C4-2B (cell line): ENCODE results near the gene TTLL1.

Experiments
- H3K27ac ChIP-seq: fragments of 450-650 bp; 2 replicates; pipeline ENCODE4 v1.5.1; 2017
- ZFX ChIP-seq: fragments of 450-650 bp; IDR thresholded peaks from 2 replicates; pipeline ENCODE4 v1.6.1; 2017
- TF ChIP-seq, protein P1 (sequence below): fragments of 450-650 bp; conservative IDR thresholded peaks from 2 replicates; pipeline ENCODE4 v1.5.1; 2017; ENCODE audit warnings: mild to moderate bottlenecking

TTLL1 gene

DNA sequence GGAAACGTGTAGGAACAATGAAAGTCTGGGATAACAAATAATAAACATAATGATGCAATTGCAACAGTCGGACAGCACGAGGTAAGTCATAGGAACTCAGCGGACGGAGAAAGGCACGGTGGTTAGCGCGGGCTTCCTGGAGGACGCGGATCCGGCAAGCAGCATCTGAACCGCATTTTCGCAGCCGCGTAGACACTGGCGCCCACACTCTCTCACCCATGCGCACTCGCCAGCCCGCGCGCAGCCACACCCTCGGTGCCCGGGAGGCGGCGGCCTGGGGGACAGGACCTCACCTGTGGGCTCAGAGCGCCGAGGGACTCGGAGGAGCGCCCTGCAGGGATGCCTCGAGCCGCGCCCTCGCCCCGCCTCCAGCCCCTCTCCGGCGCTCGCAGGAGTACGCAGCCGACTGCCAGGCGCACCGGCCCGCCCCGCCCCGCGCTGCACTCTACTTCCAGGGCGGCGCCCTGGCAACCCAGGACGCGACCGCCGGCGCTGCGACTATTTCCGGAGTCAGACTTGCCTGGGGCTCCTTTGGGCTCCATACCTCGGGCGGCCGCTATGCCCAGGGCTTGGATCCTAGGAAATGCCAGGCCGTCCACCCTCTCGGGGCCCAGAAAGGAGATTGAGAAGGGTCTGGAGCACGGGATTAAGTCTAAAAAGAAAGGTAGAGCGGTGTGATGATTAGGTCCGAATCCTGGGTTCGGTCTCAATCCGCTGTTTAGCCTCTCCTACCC is at the start of gene TTLL1:
Gene TTLL1 (minus strand): TSS at position 408 of the 734 bp plus-strand sequence. CDS start 13,805 bp downstream, outside the sequence.
- H3K27ac ChIP-seq: peak within 1 kb of the TSS; percentile 70

DNA sequence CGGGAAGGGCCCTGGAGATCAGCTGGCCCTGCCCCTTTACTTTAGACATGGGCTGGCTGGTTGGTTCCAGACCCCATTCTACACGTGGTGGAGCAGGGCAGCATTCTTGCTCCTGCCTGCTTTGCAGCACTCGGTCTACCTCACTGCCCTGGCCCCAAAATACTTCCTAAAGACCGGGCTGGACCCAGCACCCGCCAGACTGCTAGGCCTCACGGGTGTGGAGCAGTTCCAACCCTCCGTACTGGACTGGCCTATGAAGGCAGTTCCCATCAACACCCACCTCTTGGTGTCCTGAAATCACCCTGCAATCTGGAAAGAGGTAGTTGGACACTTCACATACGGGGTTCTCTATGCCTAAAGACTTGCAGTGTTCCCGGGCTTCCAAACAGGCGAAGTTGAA is 47.6 kb upstream of the TTLL1 start:
- TF ChIP-seq, protein P1, sequence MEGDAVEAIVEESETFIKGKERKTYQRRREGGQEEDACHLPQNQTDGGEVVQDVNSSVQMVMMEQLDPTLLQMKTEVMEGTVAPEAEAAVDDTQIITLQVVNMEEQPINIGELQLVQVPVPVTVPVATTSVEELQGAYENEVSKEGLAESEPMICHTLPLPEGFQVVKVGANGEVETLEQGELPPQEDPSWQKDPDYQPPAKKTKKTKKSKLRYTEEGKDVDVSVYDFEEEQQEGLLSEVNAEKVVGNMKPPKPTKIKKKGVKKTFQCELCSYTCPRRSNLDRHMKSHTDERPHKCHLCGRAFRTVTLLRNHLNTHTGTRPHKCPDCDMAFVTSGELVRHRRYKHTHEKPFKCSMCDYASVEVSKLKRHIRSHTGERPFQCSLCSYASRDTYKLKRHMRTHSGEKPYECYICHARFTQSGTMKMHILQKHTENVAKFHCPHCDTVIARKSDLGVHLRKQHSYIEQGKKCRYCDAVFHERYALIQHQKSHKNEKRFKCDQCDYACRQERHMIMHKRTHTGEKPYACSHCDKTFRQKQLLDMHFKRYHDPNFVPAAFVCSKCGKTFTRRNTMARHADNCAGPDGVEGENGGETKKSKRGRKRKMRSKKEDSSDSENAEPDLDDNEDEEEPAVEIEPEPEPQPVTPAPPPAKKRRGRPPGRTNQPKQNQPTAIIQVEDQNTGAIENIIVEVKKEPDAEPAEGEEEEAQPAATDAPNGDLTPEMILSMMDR: no peak
- no peak for TF ChIP-seq ZFX
- H3K27ac ChIP-seq: no peak overlapping the region

More for the DNA sequence above, at the start of gene TTLL1:
- TF ChIP-seq, protein P1: no peak

DNA sequence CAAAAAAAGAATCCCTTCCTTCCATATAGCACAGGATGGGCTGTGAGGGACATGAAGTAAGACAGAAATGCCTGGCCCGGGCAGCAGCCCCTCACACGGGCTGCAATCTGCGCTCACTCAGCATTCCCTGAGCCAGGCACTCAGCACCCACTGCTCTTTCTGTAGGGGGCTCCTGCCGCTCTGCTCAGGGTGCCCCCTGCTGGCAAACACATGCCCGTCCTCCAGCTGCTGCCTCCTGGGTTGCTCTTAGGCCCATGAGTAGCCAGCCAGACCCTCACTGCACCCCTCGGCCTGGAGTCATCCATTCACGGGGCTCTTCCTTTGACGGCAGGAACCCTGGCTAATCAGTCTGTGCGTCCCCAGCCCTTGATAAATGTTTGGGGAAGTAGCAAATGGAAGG is 47.1 kb upstream of the TTLL1 start:
- TF ChIP-seq, protein P1: peak; percentile 77
- no peak for TF ChIP-seq ZFX

DNA sequence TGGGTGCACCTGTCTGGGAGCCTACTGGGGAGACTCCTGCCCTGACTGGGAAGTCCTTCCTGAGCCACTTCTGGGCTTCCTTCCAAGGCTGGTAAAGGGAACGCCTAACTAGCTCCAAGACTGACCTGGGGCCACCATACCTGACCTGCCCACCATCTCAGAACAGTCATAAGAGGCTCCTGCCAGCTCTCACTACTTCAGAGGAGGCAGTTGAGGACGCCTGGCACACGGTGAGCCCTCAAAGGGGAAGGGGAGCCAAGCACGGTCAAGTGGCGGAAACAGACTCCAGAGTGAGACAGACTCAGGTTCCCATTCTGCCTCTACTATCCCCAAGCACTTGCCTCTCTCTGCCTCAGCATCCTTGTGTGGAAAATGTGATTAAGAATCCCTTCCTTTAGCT is 46.4 kb upstream of the TTLL1 start:
- H3K27ac ChIP-seq: no peak overlapping the region
- TF ChIP-seq, protein P1: no peak

More for the DNA sequence above, 47.1 kb upstream of the TTLL1 start:
- no peak overlapping the region for H3K27ac ChIP-seq

DNA sequence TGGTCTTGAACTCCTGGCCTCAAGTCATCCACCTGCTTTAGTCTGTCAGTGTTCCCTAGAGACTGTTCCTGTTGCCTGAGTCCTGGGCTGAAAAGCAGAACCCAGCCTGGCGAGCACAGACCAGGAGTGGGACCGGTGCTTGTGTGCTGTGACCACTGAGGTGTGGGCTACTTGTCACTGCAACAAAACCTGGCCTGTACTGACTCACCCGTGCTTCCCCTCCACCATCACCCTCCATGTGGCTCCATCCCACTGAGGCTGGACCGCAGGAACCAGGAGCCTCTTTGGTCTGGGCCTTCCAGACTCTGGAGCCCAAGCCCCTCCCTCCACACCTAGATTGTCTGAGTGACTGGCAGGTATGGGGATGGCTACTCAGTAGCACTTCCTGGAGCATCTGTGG is 45.4 kb upstream of the TTLL1 start:
- TF ChIP-seq ZFX: no peak
- TF ChIP-seq, protein P1: no peak
- no peak overlapping the region for H3K27ac ChIP-seq

DNA sequence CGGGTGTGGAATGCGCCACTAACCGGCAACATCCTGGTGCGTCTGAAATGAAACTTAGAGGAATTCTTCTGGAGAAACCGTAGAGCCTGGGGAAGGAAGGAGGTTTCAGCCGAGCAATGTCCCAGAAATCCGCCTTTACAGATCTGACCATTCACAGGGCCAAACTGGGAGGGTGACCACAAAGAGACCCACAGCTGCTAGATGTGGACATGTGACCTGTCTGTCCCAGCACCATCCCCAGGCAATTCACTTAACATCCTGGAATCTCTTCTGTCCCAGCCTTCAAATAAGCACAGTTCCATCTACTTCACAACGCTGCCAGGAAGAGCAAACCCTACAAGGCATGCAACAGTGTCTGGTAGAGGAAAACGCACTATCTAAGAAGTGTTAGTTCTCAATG is 44.2 kb upstream of the TTLL1 start:
- TF ChIP-seq, protein P1: no peak
- TF ChIP-seq ZFX: no peak
- H3K27ac ChIP-seq: no peak overlapping the region

DNA sequence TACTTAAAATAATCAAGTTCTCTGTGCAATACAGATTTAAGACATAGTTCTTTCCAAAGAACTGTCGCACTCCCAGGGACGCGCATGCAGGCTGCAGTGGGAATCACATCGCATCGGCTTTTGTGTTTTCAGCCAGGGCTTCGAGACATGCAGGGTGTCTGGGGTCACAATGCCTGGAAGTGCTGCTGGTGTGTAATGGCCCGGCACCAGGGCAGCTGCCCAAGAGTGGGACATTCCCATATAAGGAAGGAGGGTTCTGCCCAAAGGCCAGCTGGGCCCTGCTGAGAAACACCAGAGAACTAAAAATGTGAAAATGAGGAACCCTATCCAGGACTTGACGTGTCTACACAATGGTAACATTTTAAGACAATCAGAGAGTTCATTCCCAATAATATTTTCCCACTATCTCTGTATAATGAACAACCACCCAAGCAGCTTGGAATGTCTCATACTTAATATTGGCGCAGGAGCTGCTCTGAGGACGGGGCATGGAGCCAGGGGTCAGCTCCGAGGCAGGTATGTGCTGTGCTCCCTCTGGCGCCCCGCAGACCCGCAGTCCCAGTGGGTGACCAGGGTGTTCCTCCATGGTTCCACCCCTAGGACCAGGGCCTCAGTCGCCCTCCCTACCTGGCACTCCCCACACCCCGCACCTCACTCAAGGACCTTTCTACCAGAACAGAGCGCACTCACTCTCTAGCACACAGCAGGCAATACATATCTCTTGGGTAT is 42.7 kb upstream of the TTLL1 start:
- TF ChIP-seq ZFX: no peak
- TF ChIP-seq, protein P1: no peak
- H3K27ac ChIP-seq: no peak overlapping the region
